ENCODE results near the gene SCRG1.

The SCRG1 gene

DNA sequence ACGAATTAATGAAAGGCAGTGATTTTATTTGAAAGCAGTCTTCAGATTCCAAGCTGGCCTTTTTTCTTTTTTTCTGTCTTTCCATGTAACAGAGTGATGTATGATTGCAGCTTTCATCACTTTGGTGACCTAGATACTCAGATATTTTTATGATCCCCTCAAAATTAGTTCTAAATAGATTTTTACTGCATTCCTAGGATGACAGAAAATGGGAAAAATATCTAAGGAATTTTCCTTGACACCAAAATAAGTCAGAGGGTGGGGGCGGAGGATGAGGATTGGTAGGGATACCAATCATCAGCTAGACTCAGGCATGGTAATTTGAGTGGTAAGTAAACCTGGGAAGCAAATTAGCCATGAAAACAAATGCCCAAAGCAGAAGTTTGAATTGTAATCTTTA lies 52.8 kb downstream of the SCRG1 start:
- CTCF ChIA-PET: interaction anchor here (1.0 to 2.7 kb wide), 3 partner anchors 10 to 15 kb away, joined by 4 to 20 read pairs (median 9); no protein-coding TSS in a partner anchor
- POLR2A ChIA-PET: interaction anchor here (0.6 to 2.6 kb wide), 4 partner anchors 11 to 24 kb away, joined by 3 to 22 read pairs (median 3); partner anchors contain the start of genes HMGB2 and SAP30

DNA sequence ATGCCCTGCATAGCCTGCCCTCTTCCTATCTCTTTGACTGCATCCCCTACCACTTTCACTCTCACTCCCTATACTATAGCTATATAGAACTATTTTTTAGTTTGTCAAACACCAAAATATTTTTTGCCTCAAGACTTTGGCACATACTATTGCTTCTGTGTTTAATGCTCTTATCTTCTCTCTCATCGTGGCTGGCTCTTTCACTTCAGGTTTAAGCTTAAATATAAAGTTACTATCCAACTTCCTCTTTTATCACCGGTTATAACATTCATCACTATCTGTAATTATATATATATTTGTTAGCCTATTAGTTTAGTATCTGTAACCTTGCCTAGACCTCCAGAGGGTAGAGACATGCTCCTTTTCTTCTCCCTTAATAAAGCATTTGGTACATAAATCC lies 53.3 kb downstream of the SCRG1 start:
- no peak for TF ChIP-seq CTCF (IDR thresholded peaks at IDR 0.05; ENCODE audit: insufficient read depth, low read length, missing control alignments)
- ChIA-PET CTCF (interaction anchor here (0.7 to 2.7 kb wide), 5 partner anchors 10 to 74 kb away, joined by 3 to 20 read pairs (median 5); no protein-coding TSS in a partner anchor), POLR2A (interaction anchor here (0.9 to 2.6 kb wide), 3 partner anchors 11 to 25 kb away, joined by 3 to 22 read pairs (median 3); partner anchors contain the start of genes HMGB2 and SAP30)

More for the DNA sequence above, 52.8 kb downstream of the SCRG1 start:
- TF ChIP-seq CTCF (IDR thresholded peaks at IDR 0.05; ENCODE audit: insufficient read depth, low read length, missing control alignments): no peak
- DNase-seq (ENCODE audit: low read depth, low spot score): no peak
- H3K4me3 ChIP-seq (ENCODE audit: low read depth, low read length): no peak overlapping the region

GRCh38 chr4:173343832-173344397 lies 55.0 kb downstream of the SCRG1 start:
- CTCF ChIA-PET: interaction anchor here (1.9 kb wide), 1 partner anchor 25 kb away, joined by 6 read pairs; no protein-coding TSS in a partner anchor
- DNase-seq (ENCODE audit: low read depth, low spot score): no peak
- TF ChIP-seq CTCF (IDR thresholded peaks at IDR 0.05; ENCODE audit: insufficient read depth, low read length, missing control alignments): no peak
- no peak overlapping the region for H3K4me3 ChIP-seq (ENCODE audit: low read depth, low read length)
- POLR2A ChIA-PET: no interaction called here

More for the DNA sequence above, 53.3 kb downstream of the SCRG1 start:
- DNase-seq (ENCODE audit: low read depth, low spot score): no peak
- no peak overlapping the region for H3K4me3 ChIP-seq (ENCODE audit: low read depth, low read length)

GRCh38 chr4:173337463-173337862 lies 61.5 kb downstream of the SCRG1 start:
- no peak for DNase-seq (ENCODE audit: low read depth, low spot score)
- CTCF ChIA-PET: no interaction called here
- H3K4me3 ChIP-seq (ENCODE audit: low read depth, low read length): no peak overlapping the region
- POLR2A ChIA-PET: interaction anchor here (0.6 to 1.0 kb wide), 2 partner anchors 33 to 34 kb away, joined by 3 read pairs; partner anchors contain the start of gene SAP30
- no peak for TF ChIP-seq CTCF (IDR thresholded peaks at IDR 0.05; ENCODE audit: insufficient read depth, low read length, missing control alignments)

DNA sequence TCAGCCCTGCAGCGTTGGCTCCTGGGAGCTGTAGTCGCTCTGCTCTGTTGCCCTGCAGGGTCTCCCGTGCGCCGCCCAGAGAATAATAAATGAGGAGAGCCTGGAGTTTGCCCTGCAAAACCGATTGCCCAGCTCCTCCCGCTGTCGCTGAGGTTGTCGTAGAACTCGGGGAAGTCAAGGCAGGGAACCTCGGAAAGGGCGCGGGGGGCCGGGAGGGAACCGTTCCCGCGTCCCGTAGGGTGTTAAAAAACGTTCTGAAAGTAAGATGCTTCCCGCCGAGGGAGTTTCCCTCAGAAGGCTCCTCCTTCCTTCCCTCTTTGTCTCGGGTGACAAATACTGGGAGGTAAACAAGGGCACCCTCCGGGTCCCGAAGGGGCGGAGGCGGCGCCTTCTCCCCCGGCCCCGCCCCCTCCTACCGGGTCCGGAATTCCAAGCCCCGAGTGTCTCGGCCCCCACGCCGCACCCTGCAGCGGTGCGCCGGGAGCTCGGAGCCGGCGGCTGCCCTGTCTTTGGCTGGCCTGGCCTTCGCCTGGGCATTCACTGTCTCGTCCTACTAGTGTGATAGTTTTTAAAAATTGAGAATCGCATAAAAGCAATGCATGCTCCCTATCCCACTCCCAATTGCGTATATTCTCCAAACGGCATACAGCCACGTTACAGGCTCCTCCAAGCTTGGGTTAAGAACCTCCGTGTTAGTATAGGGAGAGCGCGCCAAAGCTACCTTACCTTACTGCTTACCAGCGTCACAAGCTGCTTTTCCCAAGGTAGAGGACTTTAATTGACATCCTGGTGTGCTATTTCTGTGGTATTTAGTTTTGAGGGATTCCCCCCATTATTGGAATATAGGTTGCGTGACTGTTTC lies 63.8 kb downstream of the SCRG1 start:
- ChIA-PET CTCF (interaction anchor here (0.7 to 7.6 kb wide), 10 partner anchors 10 to 322 kb away, joined by 3 to 68 read pairs (median 3); no protein-coding TSS in a partner anchor), POLR2A (interaction anchor here (0.5 to 4.0 kb wide), 17 partner anchors 10 to 192 kb away, joined by 3 to 52 read pairs (median 4); partner anchors contain the start of gene SAP30)
- peak overlapping the region; percentile 86 for H3K4me3 ChIP-seq (ENCODE audit: low read depth, low read length)
- TF ChIP-seq CTCF (IDR thresholded peaks at IDR 0.05; ENCODE audit: insufficient read depth, low read length, missing control alignments): no peak
- DNase-seq (ENCODE audit: low read depth, low spot score): no peak

All from AG04449 (cell line).